HCT116 (cell line): ENCODE measurements around the gene STK40.

Source experiments
- ATF3 ChIP-seq: IDR thresholded peaks from 2 replicates; pipeline ENCODE4 v1.6.1; 2012
- CEBPB ChIP-seq: IDR thresholded peaks from 2 replicates; pipeline ENCODE4 v1.6.1; 2012; ENCODE audit warnings: low read depth
- CTCF ChIP-seq, 3 experiments: fragments of 200-600 bp in 1 of 3; sonication (generic) in 1 of 3; IDR thresholded peaks in 2 of 3; conservative IDR thresholded peaks in 1 of 3; 2 replicates each; pipeline ENCODE4 v1.5.1; 2012 to 2017; ENCODE audit warnings: low read depth in 2 of 3, low read length in 2 of 3, antibody characterized with exemption in 1 of 3, borderline replicate concordance in 1 of 3, control low read depth in 1 of 3, mild to moderate bottlenecking in 1 of 3, mixed read lengths in 1 of 3, mixed run types in 1 of 3, moderate library complexity in 1 of 3; ENCODE audit not compliant: insufficient read depth in 1 of 3
- ELF1 ChIP-seq: IDR thresholded peaks from 2 replicates; pipeline ENCODE4 v1.6.1; 2012; ENCODE audit warnings: low read depth, borderline replicate concordance
- EZH2 ChIP-seq: fragments of 200-600 bp; sonication (generic); IDR thresholded peaks from 2 replicates; pipeline ENCODE4 v1.6.1; 2017; ENCODE audit warnings: antibody characterized with exemption, mixed run types
- EZH2phosphoT487 ChIP-seq: fragments of 200-600 bp; IDR thresholded peaks from 2 replicates; pipeline ENCODE4 v1.6.1; 2018; ENCODE audit warnings: antibody characterized with exemption, borderline replicate concordance
- FOSL1 ChIP-seq: IDR thresholded peaks from 2 replicates; pipeline ENCODE4 v1.6.1; 2012; ENCODE audit warnings: low read depth
- MAX ChIP-seq: IDR thresholded peaks from 2 replicates; pipeline ENCODE4 v1.6.1; 2012
- POLR2A ChIP-seq: IDR thresholded peaks from 2 replicates; pipeline ENCODE4 v1.7.0; 2011; ENCODE audit warnings: borderline replicate concordance; ENCODE audit not compliant: insufficient read depth, insufficient read length; ENCODE audit errors: extremely low read depth
- POLR2AphosphoS5 ChIP-seq: IDR thresholded peaks from 2 replicates; pipeline ENCODE4 v1.6.1; 2011; ENCODE audit warnings: mild to moderate bottlenecking, low read depth, low read length, moderate library complexity
- RAD21 ChIP-seq: IDR thresholded peaks from 2 replicates; pipeline ENCODE4 v1.6.1; 2012; ENCODE audit warnings: low read depth, mild to moderate bottlenecking
- SIN3A ChIP-seq: IDR thresholded peaks from 2 replicates; pipeline ENCODE4 v1.6.1; 2012; ENCODE audit warnings: low read depth
- SRF ChIP-seq: IDR thresholded peaks from 2 replicates; pipeline ENCODE4 v1.6.1; 2012; ENCODE audit warnings: low read depth

GRCh38 chr1:36359911-36360550 lies 25.7 kb downstream of the STK40 start:
- TF ChIP-seq EZH2phosphoT487 (no peak), CEBPB (no peak), CTCF (IDR thresholded peaks at IDR 0.05 in 2 of 3, conservative IDR thresholded peaks at IDR 0.05 in 1 of 3; ENCODE audit: borderline replicate concordance in 1 of 3, insufficient read depth in 1 of 3, low read depth in 2 of 3, low read length in 2 of 3) (no peak), EZH2 (no peak), SIN3A (no peak), ELF1 (no peak), MAX (no peak), POLR2A (no peak), FOSL1 (no peak), POLR2AphosphoS5 (no peak), ATF3 (no peak), RAD21 (no peak), SRF (no peak)
